Measurements from ENCODE around the gene IKBKE.

- TF ChIP-seq CTCF (IDR thresholded peaks at IDR 0.05; ENCODE audit: low read length) (no peak), EZH2 (IDR thresholded peaks at IDR 0.05; ENCODE audit: borderline replicate concordance, low read length) (no peak)
Measured at GRCh38 chr1:206538086-206538770, 68.0 kb downstream of the IKBKE start.
